Lower leg skin (tissue), 4 donors: ENCODE measurements around the gene SMG6. TPM values are rescaled to one million over a fixed set of nuclear protein-coding genes. Genes with fewer than 3 reads are reported as not detected.
A peak's percentile ranks its signal among the peaks of the same experiment; 100 is the strongest.

Experiments used
- DNase-seq, 2 donors: peaks; one replicate each; pipeline ENCODE4 v3.0.0-alpha.2; 2019; ENCODE audit warnings: low spot score in 2 of 2
- H3K4me3 ChIP-seq: fragments of 200-600 bp; sonication (generic); 2 replicates; pipeline ENCODE4 v1.5.1; 2017; ENCODE audit warnings: mild to moderate bottlenecking, low read depth; ENCODE audit not compliant: poor library complexity, severe bottlenecking
- CTCF ChIP-seq, 3 donors: fragments of 450-650 bp; IDR thresholded peaks; one replicate each; pipeline ENCODE4 v1.5.1; 2016; ENCODE audit warnings: antibody characterized with exemption in 3 of 3, mild to moderate bottlenecking in 3 of 3, moderate library complexity in 2 of 3
- POLR2A ChIP-seq, 2 donors: fragments of 450-650 bp; IDR thresholded peaks; one replicate each; pipeline ENCODE4 v1.6.1; 2016 to 2017; ENCODE audit warnings: antibody characterized with exemption in 2 of 2, mild to moderate bottlenecking in 1 of 2, moderate library complexity in 1 of 2
- WGBS, 2 donors: methylation state at CpG; one replicate each; pipeline ENCODE4 v1.1.5; 2018; 5-methylcytosine and 5-hydroxymethylcytosine counted together
- intact Hi-C: fragments of 100-400 bp; cut with DNase I; formaldehyde crosslinking; loops from one replicate; pipeline ENCODE4 v1.15.0; 2023; ENCODE audit warnings: low total_unique reads
- total RNA-seq, 4 donors: library from RNA; depleted of rRNA; stranded (reverse); fragments of >200 nt; gene quantifications; one replicate each; pipeline ENCODE4 v1.1.0, GENCODE V29; 2016

The SMG6 gene
- total RNA-seq, 4 donors from 2014 or later: 22.5 to 54.6 (median 29.5) TPM

GRCh38 chr17:2057760-2058585, 245.6 kb downstream of the SMG6 start:
- TF ChIP-seq POLR2A (IDR thresholded peaks at IDR 0.05) (no peak), CTCF (IDR thresholded peaks at IDR 0.05) (no peak)
- H3K4me3 ChIP-seq: no peak overlapping the region
- intact Hi-C loops: no loop called here
- DNase-seq: no peak
- WGBS, 2 donors: 67 to 69% methylated on average over 47 to 85 of the region's 98 CpGs

DNA sequence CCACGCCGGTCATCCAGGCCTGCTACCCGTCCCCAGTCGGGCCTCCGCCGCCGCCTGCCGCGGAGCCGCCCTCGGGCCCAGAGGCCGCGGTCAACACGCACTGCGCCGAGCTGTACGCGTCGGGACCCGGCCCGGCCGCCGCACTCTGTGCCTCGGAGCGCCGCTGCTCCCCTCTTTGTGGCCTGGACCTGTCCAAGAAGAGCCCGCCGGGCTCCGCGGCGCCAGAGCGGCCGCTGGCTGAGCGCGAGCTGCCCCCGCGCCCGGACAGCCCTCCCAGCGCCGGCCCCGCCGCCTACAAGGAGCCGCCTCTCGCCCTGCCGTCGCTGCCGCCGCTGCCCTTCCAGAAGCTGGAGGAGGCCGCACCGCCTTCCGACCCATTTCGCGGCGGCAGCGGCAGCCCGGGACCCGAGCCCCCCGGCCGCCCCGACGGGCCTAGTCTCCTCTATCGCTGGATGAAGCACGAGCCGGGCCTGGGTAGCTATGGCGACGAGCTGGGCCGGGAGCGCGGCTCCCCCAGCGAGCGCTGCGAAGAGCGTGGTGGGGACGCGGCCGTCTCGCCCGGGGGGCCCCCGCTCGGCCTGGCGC, 246.3 kb downstream of the SMG6 start:
- 51 to 66% methylated on average over 43 to 76 of the region's 81 CpGs for WGBS, 2 donors
- no peak overlapping the region for H3K4me3 ChIP-seq
- no peak for TF ChIP-seq POLR2A (IDR thresholded peaks at IDR 0.05)

DNA sequence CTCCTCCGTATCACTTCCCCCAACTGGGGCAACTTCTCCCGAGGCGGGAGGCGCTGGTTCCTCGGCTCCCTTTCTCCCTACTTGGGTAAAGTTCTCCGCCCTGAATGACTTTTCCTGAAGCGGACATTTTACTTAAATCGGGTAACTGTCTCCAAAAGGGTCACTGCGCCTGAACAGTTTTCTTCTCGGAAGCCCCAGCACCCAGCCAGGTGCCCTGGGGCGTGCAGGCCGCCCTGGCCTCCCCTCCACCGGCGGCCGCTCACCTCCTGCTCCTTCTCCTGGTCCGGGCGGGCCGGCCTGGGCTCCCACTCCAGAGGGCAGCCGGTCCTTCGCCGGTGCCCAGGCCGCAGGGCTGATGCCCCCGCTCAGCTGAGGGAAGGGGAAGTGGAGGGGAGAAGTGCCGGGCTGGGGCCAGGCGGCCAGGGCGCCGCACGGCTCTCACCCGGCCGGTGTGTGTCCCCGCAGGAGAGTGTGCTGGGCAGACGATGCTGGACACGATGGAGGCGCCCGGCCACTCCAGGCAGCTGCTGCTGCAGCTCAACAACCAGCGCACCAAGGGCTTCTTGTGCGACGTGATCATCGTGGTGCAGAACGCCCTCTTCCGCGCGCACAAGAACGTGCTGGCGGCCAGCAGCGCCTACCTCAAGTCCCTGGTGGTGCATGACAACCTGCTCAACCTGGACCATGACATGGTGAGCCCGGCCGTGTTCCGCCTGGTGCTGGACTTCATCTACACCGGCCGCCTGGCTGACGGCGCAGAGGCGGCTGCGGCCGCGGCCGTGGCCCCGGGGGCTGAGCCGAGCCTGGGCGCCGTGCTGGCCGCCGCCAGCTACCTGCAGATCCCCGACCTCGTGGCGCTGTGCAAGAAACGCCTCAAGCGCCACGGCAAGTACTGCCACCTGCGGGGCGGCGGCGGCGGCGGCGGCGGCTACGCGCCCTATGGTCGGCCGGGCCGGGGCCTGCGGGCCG, 247.1 kb downstream of the SMG6 start:
- DNase-seq: no peak
- WGBS, 2 donors: 45 to 50% methylated on average over 41 to 58 of the region's 85 CpGs

More for the DNA sequence above, 246.3 kb downstream of the SMG6 start:
- intact Hi-C loops: no loop called here
- DNase-seq: peak in 1 of 2 donors; percentile 82

DNA sequence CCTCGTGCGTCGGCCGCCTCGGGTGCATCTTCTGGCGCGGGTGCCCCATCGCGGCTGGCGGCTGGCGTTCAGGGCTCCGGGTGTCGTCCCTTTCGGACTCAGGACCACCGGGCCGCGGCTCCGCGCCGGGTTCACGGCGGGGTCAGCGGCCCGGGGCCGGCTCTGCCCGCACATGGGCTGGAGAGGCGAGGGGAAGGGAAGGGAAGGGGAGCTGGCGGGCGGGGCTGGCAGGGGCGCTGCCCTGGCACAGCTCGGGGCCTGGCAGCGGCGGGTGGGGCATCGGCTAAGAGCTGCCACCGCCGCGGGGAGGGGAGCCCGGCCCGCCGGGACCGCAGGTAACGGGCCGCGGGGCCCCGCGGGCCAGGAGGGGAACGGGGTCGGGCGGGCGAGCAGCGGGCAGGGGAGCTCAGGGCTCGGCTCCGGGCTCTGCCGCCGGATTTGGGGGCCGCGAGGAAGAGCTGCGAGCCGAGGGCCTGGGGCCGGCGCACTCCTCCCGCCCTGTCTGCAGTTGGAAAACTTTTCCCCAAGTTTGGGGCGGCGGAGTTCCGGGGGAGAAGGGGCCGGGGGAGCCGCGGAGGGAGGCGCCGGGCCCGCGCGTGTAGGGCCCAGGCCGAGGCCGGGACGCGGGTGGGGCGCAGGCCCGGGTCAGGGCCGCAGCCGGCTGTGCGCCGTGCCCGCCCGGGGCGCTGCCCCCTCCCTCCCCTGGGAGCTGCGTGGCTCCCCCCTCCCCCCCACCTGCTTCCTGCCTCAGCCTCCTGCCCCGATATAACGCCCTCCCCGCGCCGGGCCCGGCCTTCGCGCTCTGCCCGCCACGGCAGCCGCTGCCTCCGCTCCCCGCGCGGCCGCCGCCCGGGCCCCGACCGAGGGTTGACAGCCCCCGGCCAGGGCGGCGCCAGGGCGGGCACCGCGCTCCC, 248.0 kb downstream of the SMG6 start:
- TF ChIP-seq POLR2A (IDR thresholded peaks at IDR 0.05) (no peak), CTCF (IDR thresholded peaks at IDR 0.05) (no peak)
- intact Hi-C loops: no loop called here
- no peak for DNase-seq
- peak overlapping the region; percentile 32 for H3K4me3 ChIP-seq
- WGBS, 2 donors: 0 to 3% methylated on average over 29 to 43 of the region's 113 CpGs

More for the DNA sequence above, 247.1 kb downstream of the SMG6 start:
- H3K4me3 ChIP-seq: peak overlapping the region; percentile 17
- intact Hi-C loops: no loop called here
- no peak for TF ChIP-seq CTCF (IDR thresholded peaks at IDR 0.05)
- TF ChIP-seq POLR2A (IDR thresholded peaks at IDR 0.05): no peak

DNA sequence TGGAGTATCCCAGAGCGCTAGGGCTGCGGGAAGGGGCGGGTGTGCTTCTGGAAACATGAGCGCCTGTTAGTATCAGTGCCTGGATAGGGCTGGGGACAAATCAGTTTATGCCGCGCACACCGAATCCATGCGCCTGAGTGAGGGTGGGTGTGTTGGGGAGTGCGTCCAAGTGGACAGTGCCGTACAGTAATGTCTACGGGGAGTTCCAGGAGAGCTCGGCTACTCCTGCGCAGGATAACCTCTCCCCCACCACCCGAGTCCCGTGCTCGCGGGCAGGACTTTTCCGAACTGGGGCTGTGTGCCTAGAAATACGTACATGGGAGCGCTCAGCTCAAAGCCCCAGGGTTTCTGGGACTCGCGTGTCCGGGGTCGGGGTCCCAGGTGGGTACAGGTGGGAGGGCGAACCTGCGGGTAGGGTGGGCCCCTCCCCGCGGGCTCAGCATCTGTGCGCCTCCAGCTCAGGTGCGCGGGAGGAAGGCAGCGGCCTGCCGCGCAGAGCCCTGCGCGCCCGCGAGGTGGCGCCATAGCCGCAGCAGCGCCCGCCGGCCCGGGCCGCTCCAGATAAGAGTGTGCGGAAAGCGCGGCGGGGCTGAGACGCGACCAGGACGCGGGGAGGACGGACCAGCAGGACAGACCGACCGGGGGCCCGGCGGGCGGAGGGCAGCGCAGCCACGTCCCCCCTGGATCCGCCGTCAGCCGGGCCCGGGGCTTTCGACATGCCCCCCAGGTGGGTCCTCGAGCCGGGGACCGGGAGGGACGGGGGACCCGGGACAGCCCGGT, 248.9 kb downstream of the SMG6 start, which contains the start of gene HIC1:
HIC1 (plus strand) TSS at position 592 of the 780 bp plus-strand sequence. CDS start 1,588 bp downstream, outside the sequence.
- peak in 2 of 3 donors; percentile 21 to 75 for TF ChIP-seq CTCF (IDR thresholded peaks at IDR 0.05)
- no peak for TF ChIP-seq POLR2A (IDR thresholded peaks at IDR 0.05)

More for the DNA sequence above, 248.9 kb downstream of the SMG6 start, which contains the start of gene HIC1:
- intact Hi-C loops: no loop called here
- H3K4me3 ChIP-seq: peak within 1 kb of the TSS; percentile 32
- DNase-seq: peak in 1 of 2 donors; percentile 96
- WGBS, 2 donors: 0 to 3% methylated on average over 28 to 36 of the region's 72 CpGs
